ENCODE measurements around the gene RNF148.
"Not testable (repeated sequence)": the region's sequence is repeated elsewhere in the genome, so short reads cannot be mapped to it uniquely, and the experiment has no call there.

RNF148 gene

GRCh38 chr7:122691569-122692235, 11.0 kb downstream of the RNF148 start:
- DNase-seq (ENCODE audit: insufficient read length, low spot score) (no peak), FAIRE-seq (no peak)

GRCh38 chr7:122689346-122690109, 13.2 kb downstream of the RNF148 start:
- FAIRE-seq = no peak

GRCh38 chr7:122688400-122688998, 14.2 kb downstream of the RNF148 start:
- no peak for FAIRE-seq
- DNase-seq (ENCODE audit: insufficient read length, low spot score) = no peak

More at GRCh38 chr7:122689346-122690109, 13.2 kb downstream of the RNF148 start:
- DNase-seq (ENCODE audit: insufficient read length, low spot score) = no peak

GRCh38 chr7:122686360-122686878, 16.3 kb downstream of the RNF148 start:
- DNase-seq (ENCODE audit: insufficient read length, low spot score) = no peak
- no peak for FAIRE-seq

- no peak for FAIRE-seq
- DNase-seq (ENCODE audit: insufficient read length, low spot score) = no peak
Observed at GRCh38 chr7:122684504-122684903, 18.2 kb downstream of the RNF148 start.

GRCh38 chr7:122682815-122683550, 19.7 kb downstream of the RNF148 start:
- FAIRE-seq = no peak
- no peak for DNase-seq (ENCODE audit: insufficient read length, low spot score)

GRCh38 chr7:122681186-122681585, 21.5 kb downstream of the RNF148 start:
- not testable (repeated sequence) for FAIRE-seq; DNase-seq (ENCODE audit: insufficient read length, low spot score)

- FAIRE-seq = no peak
Observed at GRCh38 chr7:122679813-122680212, 22.9 kb downstream of the RNF148 start.

GRCh38 chr7:122679269-122679709, 23.4 kb downstream of the RNF148 start:
- not testable (repeated sequence) for DNase-seq (ENCODE audit: insufficient read length, low spot score); FAIRE-seq

More at GRCh38 chr7:122679813-122680212, 22.9 kb downstream of the RNF148 start:
- no peak for DNase-seq (ENCODE audit: insufficient read length, low spot score)

- DNase-seq (ENCODE audit: insufficient read length, low spot score) (no peak), FAIRE-seq (no peak)
Observed at GRCh38 chr7:122677149-122677548, 25.6 kb downstream of the RNF148 start.

GRCh38 chr7:122676466-122676865, 26.3 kb downstream of the RNF148 start:
- DNase-seq (ENCODE audit: insufficient read length, low spot score) (no peak), FAIRE-seq (no peak)

GRCh38 chr7:122675621-122676020, 27.1 kb downstream of the RNF148 start:
- no peak for FAIRE-seq
- no peak for DNase-seq (ENCODE audit: insufficient read length, low spot score)

GRCh38 chr7:122675011-122675410, 27.7 kb downstream of the RNF148 start:
- no peak for DNase-seq (ENCODE audit: insufficient read length, low spot score)
- no peak for FAIRE-seq

- DNase-seq (ENCODE audit: insufficient read length, low spot score) (no peak), FAIRE-seq (no peak)
Observed at GRCh38 chr7:122674502-122674901, 28.2 kb downstream of the RNF148 start.

GRCh38 chr7:122673951-122674350, 28.8 kb downstream of the RNF148 start:
- DNase-seq (ENCODE audit: insufficient read length, low spot score) = no peak
- no peak for FAIRE-seq

GRCh38 chr7:122672536-122672935, 30.2 kb downstream of the RNF148 start:
- no peak for FAIRE-seq
- no peak for DNase-seq (ENCODE audit: insufficient read length, low spot score)

- no peak for DNase-seq (ENCODE audit: insufficient read length, low spot score)
- no peak for FAIRE-seq
Observed at GRCh38 chr7:122663733-122664132, 39.0 kb downstream of the RNF148 start.

- no peak for DNase-seq (ENCODE audit: insufficient read length, low spot score)
- no peak for FAIRE-seq
Observed at GRCh38 chr7:122658856-122659255, 43.9 kb downstream of the RNF148 start.

- FAIRE-seq (no peak), DNase-seq (ENCODE audit: insufficient read length, low spot score) (no peak)
Observed at GRCh38 chr7:122653685-122654084, 49.0 kb downstream of the RNF148 start.

GRCh38 chr7:122652876-122653275, 49.8 kb downstream of the RNF148 start:
- no peak for FAIRE-seq

More at GRCh38 chr7:122652876-122653275, 49.8 kb downstream of the RNF148 start:
- DNase-seq (ENCODE audit: insufficient read length, low spot score) = no peak

All from HTR-8/SVneo (cell line).